22Rv1 (cell line): ENCODE results near the gene RTN4RL1.

ENCODE experiments used
- ZFX ChIP-seq: fragments of 450-650 bp; IDR thresholded peaks from 2 replicates; pipeline ENCODE4 v1.6.1; 2017; ENCODE audit warnings: antibody characterized with exemption, borderline replicate concordance
- TF ChIP-seq, protein P1 (sequence below): fragments of 450-650 bp; IDR thresholded peaks from 2 replicates; pipeline ENCODE4 v1.5.1; 2017; ENCODE audit warnings: mild to moderate bottlenecking

- TF ChIP-seq, protein P1, sequence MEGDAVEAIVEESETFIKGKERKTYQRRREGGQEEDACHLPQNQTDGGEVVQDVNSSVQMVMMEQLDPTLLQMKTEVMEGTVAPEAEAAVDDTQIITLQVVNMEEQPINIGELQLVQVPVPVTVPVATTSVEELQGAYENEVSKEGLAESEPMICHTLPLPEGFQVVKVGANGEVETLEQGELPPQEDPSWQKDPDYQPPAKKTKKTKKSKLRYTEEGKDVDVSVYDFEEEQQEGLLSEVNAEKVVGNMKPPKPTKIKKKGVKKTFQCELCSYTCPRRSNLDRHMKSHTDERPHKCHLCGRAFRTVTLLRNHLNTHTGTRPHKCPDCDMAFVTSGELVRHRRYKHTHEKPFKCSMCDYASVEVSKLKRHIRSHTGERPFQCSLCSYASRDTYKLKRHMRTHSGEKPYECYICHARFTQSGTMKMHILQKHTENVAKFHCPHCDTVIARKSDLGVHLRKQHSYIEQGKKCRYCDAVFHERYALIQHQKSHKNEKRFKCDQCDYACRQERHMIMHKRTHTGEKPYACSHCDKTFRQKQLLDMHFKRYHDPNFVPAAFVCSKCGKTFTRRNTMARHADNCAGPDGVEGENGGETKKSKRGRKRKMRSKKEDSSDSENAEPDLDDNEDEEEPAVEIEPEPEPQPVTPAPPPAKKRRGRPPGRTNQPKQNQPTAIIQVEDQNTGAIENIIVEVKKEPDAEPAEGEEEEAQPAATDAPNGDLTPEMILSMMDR, result no peak
- no peak for TF ChIP-seq ZFX
These were observed 82.3 kb downstream of the RTN4RL1 start for GRCh38 chr17:1942666-1943435.
